Common myeloid progenitor, CD34-positive (primary cell): Measurements from ENCODE around the gene SLIT3.

Experiments
- CTCF ChIA-PET: fragments of 350-600 bp; sonication (Branson Sonifier 250); formaldehyde crosslinking; loops from one replicate; lab custom pipeline; 2021; ENCODE audit warnings: antibody characterized with exemption; lab: Charles Lee
- POLR2A ChIA-PET: fragments of 350-600 bp; sonication (Branson Sonifier 250); formaldehyde crosslinking; loops from one replicate; lab custom pipeline; 2021; ENCODE audit warnings: antibody characterized with exemption; lab: Charles Lee
- DNase-seq, 3 donors: peaks; one replicate each; pipeline versions ENCODE4 v3.0.0 to v3.0.0-alpha.2; 2013
- H3K27ac ChIP-seq, 2 experiments: 1 replicate in 1 of 2; 2 replicates in 1 of 2; pipeline ENCODE4 v1.7.0; 2013; ENCODE audit warnings: inconsistent platforms in 2 of 2, low read length in 2 of 2, mild to moderate bottlenecking in 2 of 2, low read depth in 1 of 2, moderate library complexity in 1 of 2; ENCODE audit not compliant: severe bottlenecking in 2 of 2, insufficient read depth in 1 of 2, poor library complexity in 1 of 2
- H3K27me3 ChIP-seq, 5 experiments: replicated peaks in 2 of 5; 1 replicate in 3 of 5; 2 replicates in 2 of 5; pipeline versions ENCODE4 v1.6.1 to v1.7.0; 2013; ENCODE audit warnings: low read length in 4 of 5, mild to moderate bottlenecking in 2 of 5, moderate library complexity in 2 of 5, inconsistent platforms in 1 of 5; ENCODE audit not compliant: insufficient read depth in 5 of 5, control insufficient read depth in 4 of 5
- H3K36me3 ChIP-seq, 4 experiments: 1 replicate in 2 of 4; 2 replicates in 2 of 4; pipeline versions ENCODE4 v1.6.1 to v1.7.0; 2013; ENCODE audit warnings: low read length in 3 of 4, control low read depth in 1 of 4, mild to moderate bottlenecking in 1 of 4; ENCODE audit not compliant: control insufficient read depth in 4 of 4, insufficient read depth in 4 of 4
- H3K4me1 ChIP-seq, 4 experiments: 1 replicate in 3 of 4; 2 replicates in 1 of 4; pipeline versions ENCODE4 v1.6.1 to v1.7.1; 2013; ENCODE audit warnings: low read length in 3 of 4, mild to moderate bottlenecking in 3 of 4, control low read depth in 1 of 4, inconsistent platforms in 1 of 4, moderate library complexity in 1 of 4; ENCODE audit not compliant: control insufficient read depth in 4 of 4, insufficient read depth in 4 of 4; ENCODE audit errors: control extremely low read depth in 1 of 4
- H3K4me3 ChIP-seq, 7 experiments: 1 replicate in 4 of 7; 2 replicates in 3 of 7; pipeline versions ENCODE4 v1.5.1 to v1.7.0; 2013; ENCODE audit warnings: mild to moderate bottlenecking in 7 of 7, low read length in 6 of 7, moderate library complexity in 6 of 7, inconsistent platforms in 2 of 7, low read depth in 2 of 7, control low read depth in 1 of 7; ENCODE audit not compliant: insufficient read depth in 4 of 7, control insufficient read depth in 1 of 7; ENCODE audit errors: extremely low read depth in 1 of 7
- H3K9me3 ChIP-seq, 5 experiments: 1 replicate in 4 of 5; 2 replicates in 1 of 5; pipeline versions ENCODE4 v1.6.1 to v1.7.1; 2013; ENCODE audit warnings: low read length in 4 of 5, mild to moderate bottlenecking in 2 of 5, inconsistent platforms in 1 of 5, low read depth in 1 of 5, moderate library complexity in 1 of 5; ENCODE audit not compliant: control insufficient read depth in 4 of 5, insufficient read depth in 2 of 5; ENCODE audit errors: control extremely low read depth in 1 of 5
- WGBS: methylation state at CpG from one replicate; pipeline ENCODE4 v1.1.5; 2013; ENCODE audit not compliant: insufficient coverage; 5-methylcytosine and 5-hydroxymethylcytosine counted together

SLIT3 gene

DNA sequence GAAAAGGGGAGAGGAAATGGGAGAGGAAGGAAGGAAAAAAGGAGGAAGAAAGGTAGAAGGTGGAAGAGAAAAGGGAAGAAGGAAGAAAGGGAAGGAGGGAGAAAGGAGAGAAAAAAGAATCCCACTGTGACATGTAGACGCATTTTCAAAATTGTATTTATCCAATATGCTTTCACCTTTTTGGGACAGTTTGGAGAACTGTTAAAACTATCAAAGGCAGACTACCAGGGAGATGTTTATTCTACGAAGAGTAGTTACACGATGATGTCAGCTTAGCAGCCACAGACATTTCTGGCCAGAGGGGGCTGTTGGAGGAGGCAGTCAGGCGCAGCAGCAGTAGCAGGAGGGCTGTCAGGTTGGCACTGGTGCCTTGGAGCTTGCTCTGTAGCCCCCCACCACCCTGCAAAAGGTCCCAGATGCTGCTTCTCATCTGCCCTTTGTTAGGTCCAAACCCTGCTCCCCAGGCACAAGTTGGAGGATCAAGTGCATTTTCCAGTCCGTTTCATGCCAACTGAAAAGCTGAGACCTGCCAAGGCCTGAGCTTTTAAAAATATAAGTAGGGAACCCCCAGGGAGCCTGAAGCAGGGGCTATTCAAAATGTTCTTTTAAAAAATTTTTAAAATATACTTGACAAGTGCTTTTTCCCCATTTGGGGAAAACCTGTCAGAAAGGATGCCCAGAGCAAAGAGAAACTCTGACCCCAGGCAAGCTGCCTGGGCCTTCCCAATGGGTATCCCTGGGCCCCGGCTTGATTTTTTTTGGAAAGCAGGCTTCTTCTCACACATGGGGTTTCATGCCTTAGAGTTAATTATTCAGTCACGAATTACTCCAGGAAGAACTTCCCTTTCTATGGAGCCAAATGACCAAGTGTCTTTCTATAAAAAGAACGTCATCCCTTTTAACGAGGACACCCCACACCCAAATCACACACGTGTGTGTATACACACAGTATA is 203.3 kb downstream of the SLIT3 start:
- Histone ChIP-seq H3K4me3 (no peak overlapping the region), H3K27ac (no peak overlapping the region), H3K27me3 (no peaks in the 10 kb centered on the region), H3K4me1 (no peaks in the 10 kb centered on the region), H3K36me3 (no peaks in the 10 kb centered on the region), H3K9me3 (peaks cover 0 to 3% (median 0%) of the 10 kb centered on the region in 5 experiments)
- DNase-seq = no peak
- ChIA-PET POLR2A (no interaction called here), CTCF (no interaction called here)
- WGBS = 94% methylated on average over 9 of the region's 10 CpGs

DNA sequence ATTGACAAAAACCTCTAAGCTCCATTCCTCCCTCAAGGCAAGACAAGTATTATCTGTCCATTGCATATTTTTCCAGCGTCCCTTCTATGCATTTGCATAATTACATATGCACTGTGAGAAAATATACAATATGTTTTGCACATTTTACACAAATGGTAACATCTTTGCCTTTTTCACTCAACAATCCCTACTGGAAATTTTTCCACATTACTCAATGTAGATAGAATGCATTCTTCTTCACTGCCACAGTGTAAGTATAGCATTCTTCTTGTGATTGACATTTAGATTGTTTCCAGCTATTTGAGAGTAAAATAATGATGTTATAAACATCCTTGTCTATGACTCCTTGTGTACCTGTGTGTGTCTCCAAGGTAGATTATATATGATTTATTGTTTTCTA is 205.0 kb downstream of the SLIT3 start:
- ChIA-PET CTCF (no interaction called here), POLR2A (no interaction called here)
- Histone ChIP-seq H3K27me3 (no peaks in the 10 kb centered on the region), H3K4me3 (no peak overlapping the region), H3K9me3 (peaks cover 0 to 6% (median 0%) of the 10 kb centered on the region in 5 experiments), H3K4me1 (no peaks in the 10 kb centered on the region), H3K36me3 (no peaks in the 10 kb centered on the region), H3K27ac (no peak overlapping the region)
- no peak for DNase-seq
- WGBS = no CpG with 5 or more reads among the region's 1 CpG

DNA sequence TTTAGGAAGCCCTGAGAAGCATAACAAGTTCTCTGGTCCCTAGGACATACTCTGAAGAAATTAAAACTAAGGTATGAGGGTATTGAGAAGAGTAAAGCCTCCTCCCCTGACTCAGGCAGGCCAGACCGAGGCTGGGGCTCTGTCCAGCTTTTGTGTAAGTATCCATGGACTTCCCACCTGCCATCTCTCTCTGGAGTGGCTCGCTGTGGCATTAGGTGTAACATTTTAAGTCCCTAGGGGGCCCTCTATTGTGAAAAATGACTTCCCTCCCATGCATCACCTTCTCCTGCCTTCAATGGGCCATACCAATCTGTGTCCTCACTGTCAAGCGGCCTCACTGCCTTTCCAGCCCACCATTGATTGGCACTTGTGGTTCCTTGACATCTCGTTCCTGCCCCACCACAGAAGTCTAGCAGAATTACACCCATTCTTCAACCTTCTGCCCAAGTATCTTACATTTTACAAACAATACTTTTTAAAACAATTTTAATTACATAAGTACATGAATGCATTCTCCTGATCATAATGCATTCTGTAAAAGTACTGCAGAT is 205.5 kb downstream of the SLIT3 start:
- H3K27me3 ChIP-seq = no peaks in the 10 kb centered on the region
- ChIA-PET CTCF (no interaction called here), POLR2A (no interaction called here)
- H3K4me1 ChIP-seq = no peaks in the 10 kb centered on the region
- no peak for DNase-seq
- H3K27ac ChIP-seq = no peak overlapping the region
- 92% methylated on average over 4 of the region's 4 CpGs for WGBS
- H3K36me3 ChIP-seq = no peaks in the 10 kb centered on the region
- H3K9me3 ChIP-seq = peaks cover 0 to 6% (median 0%) of the 10 kb centered on the region in 5 experiments
- no peak overlapping the region for H3K4me3 ChIP-seq

DNA sequence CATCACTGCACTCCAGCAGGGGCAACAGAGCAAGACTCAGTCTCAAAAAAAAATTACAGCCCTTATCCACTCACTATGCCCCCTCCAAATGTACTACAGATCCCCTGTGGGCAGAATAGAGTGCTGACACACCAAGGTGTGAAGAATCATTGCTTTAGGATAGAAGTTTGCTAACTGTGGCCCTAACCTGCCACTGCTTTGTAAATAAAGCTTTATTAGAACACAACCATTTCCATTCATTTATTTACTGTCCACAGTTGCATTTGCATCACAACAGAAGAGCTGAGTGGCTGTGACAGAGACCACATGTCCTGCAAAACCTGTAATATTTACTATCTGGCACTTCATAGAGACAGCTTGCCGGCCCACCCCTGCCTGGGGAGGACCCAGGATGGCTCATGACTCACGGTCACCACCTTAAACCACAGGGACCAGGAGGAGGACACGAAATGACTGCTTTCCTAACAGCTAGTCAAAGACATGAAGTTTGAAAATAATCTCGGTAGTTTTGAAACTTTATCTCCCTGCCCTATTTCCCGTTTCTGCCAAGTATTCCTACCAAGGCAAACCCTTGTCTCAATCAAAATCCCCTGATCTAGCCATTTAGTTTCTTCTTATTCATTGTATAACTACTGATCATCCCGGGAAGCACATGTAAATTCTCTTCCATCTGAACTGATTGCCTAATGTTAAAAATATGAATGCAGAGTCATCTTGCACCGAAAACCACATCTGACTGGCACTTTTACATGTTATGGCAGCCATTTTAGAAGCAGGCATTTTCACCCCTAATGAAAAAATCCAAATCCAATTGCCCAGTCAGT is 206.1 kb downstream of the SLIT3 start:
- no peaks in the 10 kb centered on the region for H3K36me3 ChIP-seq
- DNase-seq = no peak
- H3K9me3 ChIP-seq = peaks cover 0 to 7% (median 0%) of the 10 kb centered on the region in 5 experiments
- no peak overlapping the region for H3K4me3 ChIP-seq
- POLR2A ChIA-PET = no interaction called here
- no peaks in the 10 kb centered on the region for H3K27me3 ChIP-seq
- no peak overlapping the region for H3K27ac ChIP-seq
- CTCF ChIA-PET = no interaction called here
- 90% methylated on average over 6 of the region's 7 CpGs for WGBS
- H3K4me1 ChIP-seq = no peaks in the 10 kb centered on the region

DNA sequence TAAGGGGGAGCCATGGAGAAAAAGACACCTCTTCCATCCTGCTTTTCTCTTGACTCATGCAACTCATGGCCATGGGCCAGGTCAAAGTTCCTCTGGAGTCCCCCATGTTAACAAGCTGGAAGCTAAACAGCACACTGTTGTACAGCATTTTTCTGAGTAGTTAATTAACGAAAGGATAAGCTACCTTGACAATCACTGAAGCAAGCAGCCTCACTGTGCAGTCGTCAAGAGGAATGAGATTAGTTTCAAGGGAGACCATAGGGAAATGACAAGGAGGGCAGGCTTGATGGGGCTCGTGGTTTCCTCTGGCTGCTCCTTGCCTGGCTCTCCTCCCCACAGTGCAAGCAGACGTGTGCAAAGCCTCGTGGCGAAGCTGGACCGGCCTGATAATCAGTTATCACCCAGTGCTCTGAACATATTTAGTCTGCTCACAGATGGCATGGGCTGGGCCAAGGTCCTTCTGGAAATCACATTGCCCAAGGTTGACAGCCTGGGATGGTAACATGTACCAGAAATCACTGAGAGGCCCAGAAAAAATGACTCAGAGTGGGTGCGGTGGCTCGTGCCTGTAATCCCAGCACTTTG is 209.5 kb downstream of the SLIT3 start:
- Histone ChIP-seq H3K9me3 (peaks cover 0 to 7% (median 0%) of the 10 kb centered on the region in 5 experiments), H3K27me3 (no peaks in the 10 kb centered on the region), H3K4me1 (no peaks in the 10 kb centered on the region), H3K36me3 (no peaks in the 10 kb centered on the region), H3K4me3 (no peak overlapping the region), H3K27ac (no peak overlapping the region)
- 83% methylated on average over 7 of the region's 9 CpGs for WGBS
- DNase-seq = peak; percentile 25 to 63 (median 47)
- POLR2A ChIA-PET = no interaction called here
- CTCF ChIA-PET = interaction anchor here (1.5 kb wide), 1 partner anchor 8 kb away, joined by 3 read pairs; no protein-coding TSS in a partner anchor

DNA sequence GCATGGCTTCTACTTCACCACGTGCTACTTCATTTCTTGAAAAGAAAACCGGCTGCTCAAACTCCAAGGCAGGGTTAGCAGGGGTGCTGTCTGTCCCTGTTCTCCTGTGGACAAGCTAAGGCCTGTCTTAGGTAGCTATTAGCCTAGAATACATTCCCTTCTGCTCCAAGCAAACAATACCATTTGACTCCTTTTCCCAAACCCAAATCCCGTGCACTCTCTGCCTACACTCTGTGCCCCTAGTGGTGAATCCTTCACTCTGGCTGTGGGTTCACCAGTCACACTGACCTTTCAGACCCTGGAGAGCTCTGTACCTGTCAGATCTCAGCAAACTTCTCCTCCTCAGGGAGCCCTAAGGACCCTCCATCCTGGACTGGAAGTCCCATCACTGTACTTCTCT is 211.6 kb downstream of the SLIT3 start:
- WGBS = 88% methylated on average over 3 of the region's 3 CpGs
- DNase-seq = no peak
- Histone ChIP-seq H3K27me3 (no peaks in the 10 kb centered on the region), H3K27ac (no peak overlapping the region), H3K4me3 (no peak overlapping the region), H3K4me1 (no peaks in the 10 kb centered on the region), H3K9me3 (peaks cover 0 to 7% (median 0%) of the 10 kb centered on the region in 5 experiments), H3K36me3 (no peaks in the 10 kb centered on the region)
- ChIA-PET CTCF (no interaction called here), POLR2A (no interaction called here)
